ENCODE results near the gene VPREB3.

DNA sequence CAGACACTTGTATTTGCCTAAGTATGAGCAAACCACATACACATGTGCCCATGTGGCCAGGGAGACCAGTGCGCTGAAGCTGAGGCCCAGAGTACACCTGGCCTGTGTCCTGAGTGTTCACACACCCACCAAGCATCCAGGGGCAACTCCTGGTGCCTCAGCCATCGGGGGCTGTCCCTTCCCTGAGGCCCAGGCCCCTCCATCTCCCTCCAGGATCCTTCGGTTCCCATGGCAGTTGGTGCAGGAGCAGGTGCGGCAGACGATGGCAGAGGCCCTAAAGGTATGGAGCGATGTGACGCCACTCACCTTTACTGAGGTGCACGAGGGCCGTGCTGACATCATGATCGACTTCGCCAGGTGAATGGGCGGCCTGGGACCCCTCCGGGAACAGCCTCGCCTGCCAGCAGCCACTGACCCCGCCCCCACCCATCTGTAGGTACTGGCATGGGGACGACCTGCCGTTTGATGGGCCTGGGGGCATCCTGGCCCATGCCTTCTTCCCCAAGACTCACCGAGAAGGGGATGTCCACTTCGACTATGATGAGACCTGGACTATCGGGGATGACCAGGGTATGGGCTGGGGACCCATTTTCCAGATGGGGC, 26.0 kb upstream of the VPREB3 start:
- TF ChIP-seq, protein P1, sequence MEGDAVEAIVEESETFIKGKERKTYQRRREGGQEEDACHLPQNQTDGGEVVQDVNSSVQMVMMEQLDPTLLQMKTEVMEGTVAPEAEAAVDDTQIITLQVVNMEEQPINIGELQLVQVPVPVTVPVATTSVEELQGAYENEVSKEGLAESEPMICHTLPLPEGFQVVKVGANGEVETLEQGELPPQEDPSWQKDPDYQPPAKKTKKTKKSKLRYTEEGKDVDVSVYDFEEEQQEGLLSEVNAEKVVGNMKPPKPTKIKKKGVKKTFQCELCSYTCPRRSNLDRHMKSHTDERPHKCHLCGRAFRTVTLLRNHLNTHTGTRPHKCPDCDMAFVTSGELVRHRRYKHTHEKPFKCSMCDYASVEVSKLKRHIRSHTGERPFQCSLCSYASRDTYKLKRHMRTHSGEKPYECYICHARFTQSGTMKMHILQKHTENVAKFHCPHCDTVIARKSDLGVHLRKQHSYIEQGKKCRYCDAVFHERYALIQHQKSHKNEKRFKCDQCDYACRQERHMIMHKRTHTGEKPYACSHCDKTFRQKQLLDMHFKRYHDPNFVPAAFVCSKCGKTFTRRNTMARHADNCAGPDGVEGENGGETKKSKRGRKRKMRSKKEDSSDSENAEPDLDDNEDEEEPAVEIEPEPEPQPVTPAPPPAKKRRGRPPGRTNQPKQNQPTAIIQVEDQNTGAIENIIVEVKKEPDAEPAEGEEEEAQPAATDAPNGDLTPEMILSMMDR (IDR thresholded peaks at IDR 0.05) = no peak
- no peak for TF ChIP-seq POLR2A (IDR thresholded peaks at IDR 0.05)

Measured in body of pancreas (tissue), 4 donors.